ENCODE measurements around the gene DNAJC3. TPM values are rescaled to one million over a fixed set of nuclear protein-coding genes. Genes with fewer than 3 reads are reported as not detected.

DNAJC3 gene
- total RNA-seq, 2 experiments from 2014 or later: 15.9 to 16.8 TPM

DNA sequence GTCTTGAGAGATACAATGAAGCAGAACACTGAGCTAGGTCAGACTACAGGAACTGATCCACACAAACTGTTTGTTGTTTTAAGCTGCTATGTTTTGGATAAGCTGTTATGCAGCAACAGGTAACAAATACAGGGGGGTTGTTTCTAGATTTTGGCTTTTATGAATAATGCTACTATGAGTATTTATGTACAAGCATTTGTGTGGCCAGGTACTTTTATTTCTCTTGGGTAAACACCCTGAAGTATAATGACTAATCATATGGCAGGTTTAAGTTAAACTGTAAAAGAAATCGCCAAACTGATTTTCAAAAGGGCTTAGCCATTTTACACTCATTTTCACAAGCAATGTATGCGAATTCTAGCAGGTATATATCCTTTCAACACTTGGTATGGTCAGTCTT lies 166.0 kb downstream of the DNAJC3 start:
- ATAC-seq (no peak), DNase-seq (no peak)
- intact Hi-C loops (cut with micrococcal nuclease): no loop called here
- TF ChIP-seq CTCF (IDR thresholded peaks at IDR 0.05): no peak
- Mint-ChIP-seq H3K36me3 (ENCODE audit: low read depth) (no peaks in the 10 kb centered on the region), H3K4me1 (ENCODE audit: low read depth) (no peaks in the 10 kb centered on the region), H3K9me3 (no peaks in the 10 kb centered on the region), H3K27ac (no peak overlapping the region), H3K4me3 (no peak overlapping the region), H3K27me3 (peaks cover 6% of the 10 kb centered on the region)
- ChIA-PET CTCF (interaction anchor here (2.1 kb wide), 1 partner anchor 9 kb away, joined by 8 read pairs; no protein-coding TSS in a partner anchor), POLR2A (no interaction called here)

Other genes starting within 250 kb of the DNAJC3 start
- not detected for gene CLDN10, start 124.4 kb upstream of the DNAJC3 start, total RNA-seq
- under 1 TPM; 0.54 to 0.85 TPM for gene DZIP1, start 32.4 kb upstream of the DNAJC3 start, total RNA-seq